Activated CD8-positive, alpha-beta memory T cell treated with anti-CD3 and anti-CD28 coated beads, Interleukin-2, amount 50 U/mL, for 24 hours (primary cell): ENCODE measurements around the gene MRPL23.

Source experiments
- DNase-seq: peaks from one replicate; pipeline ENCODE4 v3.0.0-alpha.2; 2020; ENCODE audit errors: extremely low read depth

The MRPL23 gene

DNA sequence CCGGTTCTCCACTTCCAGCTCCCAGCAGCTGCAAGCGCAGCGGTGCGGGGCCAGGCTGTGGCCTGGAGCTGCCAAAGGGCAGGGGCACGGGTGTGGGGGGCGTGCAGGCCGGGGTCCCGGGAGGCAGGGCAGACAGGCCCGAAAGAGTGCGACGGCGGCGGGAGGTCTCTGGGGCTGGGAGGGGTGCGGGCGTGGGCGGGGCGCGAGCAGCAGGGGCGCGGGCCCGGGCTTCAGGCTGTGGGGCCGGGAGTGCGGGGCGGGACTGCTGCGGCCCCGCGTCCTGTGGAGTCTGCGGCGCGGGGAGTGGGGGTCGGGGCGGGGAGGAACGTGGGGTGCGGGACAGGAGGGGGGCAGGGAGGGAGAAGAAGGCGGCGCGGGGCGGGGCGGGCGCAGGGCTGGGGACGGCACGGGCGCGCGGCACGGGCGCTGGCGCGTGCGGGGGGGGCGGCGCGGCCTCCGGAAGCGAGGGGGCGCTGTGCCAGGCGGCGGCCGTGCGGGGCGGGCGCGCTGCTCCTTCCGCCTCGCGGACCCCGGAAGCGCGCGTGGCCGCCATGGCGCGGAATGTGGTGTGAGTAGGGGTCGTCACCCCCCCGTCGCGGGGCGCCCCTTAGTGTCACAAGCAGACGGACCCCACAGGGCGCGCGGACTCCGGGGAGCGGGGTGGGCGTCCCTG, at the start of gene MRPL23:
TSS of gene MRPL23 (plus strand) at position 521 of the 673 bp plus-strand sequence. CDS start at position 552, 31 bp downstream.
- no peak for DNase-seq

DNA sequence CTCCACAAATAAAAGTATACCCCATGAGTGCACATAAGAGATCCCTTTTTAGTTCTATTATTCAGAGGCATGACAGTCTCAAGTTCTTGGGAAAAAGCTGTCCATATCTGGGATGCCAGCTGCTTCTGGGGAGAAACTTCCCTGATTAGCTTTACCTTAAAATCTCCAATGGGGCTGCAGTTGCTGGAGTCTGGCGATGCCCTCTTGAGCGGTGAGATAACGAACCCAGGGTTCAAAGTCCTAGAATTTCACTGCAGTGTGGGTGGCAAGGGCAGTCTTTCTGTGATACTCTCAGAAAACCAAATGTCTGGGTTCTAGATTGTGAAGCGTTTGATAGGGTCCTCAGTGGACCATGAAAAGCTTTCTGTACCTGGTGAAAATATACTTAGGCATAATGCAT, 48.0 kb upstream of the MRPL23 start:
- no peak for DNase-seq

DNA sequence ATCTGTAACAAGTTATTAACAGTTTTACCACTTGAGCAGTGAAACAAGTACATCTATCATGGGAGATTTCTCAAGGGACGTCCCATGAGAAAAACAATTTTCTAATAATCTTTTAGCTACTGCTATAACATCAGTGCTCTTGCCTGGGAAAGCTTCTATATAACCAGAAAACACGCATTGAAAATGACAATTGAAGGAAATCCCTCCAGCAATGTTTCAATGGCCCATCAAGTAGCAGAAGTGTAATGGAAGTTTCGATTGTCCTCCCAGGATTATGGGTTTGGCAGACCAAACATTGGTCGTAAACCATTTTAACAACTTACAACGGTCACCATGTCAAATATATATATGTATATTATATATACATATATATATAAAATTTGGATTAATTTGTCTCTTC, 47.4 kb upstream of the MRPL23 start:
- DNase-seq: no peak

DNA sequence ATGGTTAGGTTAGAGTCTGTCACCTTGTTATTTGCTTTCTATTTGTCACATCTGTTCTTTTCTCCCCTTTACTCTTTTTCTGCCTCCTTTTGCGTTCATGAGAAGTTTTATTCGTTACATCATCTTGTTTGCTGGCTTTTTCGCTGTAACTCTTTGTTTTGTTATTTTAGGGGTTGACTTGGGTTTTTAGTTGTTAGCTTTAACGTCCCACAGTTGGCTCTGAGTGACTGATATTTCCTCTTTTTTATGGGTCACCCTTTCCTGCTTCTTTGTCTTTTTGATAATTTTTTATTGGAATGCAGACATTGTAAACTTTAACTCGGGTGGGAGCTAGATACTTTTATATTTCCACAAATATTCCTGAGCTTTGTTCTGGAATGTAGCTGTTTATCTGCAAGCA, 41.0 kb upstream of the MRPL23 start:
- DNase-seq: no peak

DNA sequence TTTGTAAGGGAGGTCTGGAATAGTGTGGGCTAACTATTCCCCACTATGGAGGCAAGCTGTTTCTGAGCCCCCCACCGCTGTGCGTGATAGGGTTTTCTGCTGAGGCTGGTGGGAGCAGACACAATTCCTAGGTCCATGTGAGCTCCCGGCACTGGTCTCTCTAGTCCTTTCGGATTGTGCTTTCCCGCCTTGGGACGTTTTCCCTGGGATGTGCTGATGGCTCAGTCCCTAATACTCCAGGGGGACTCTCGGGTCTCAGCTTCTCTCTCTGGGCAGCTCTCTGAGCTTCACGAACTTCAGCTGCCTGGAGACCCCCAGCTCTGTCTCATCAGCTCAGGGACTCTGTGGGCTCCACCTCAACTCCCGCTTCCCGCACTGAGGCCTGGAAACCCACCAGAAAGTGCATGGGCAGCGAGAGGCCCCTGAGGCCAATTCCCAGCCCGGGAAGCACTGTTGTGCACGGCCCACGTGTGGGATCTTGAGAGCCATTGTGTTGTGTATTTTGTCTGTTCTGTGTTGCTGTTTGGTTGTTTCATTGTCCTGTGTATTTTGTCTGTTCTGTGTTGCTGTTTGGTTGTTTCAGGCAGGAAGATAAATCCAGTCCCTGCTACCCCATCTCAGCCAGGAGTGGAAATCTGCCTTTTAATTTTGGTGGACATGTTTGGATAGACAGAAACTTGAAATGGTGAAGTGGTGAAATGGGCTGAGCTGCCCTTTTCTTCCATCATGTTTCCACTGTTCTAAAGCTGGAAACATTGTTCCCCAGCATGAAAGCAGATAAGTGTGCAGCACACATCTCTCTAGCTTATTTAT, 40.3 kb upstream of the MRPL23 start:
- DNase-seq: no peak

DNA sequence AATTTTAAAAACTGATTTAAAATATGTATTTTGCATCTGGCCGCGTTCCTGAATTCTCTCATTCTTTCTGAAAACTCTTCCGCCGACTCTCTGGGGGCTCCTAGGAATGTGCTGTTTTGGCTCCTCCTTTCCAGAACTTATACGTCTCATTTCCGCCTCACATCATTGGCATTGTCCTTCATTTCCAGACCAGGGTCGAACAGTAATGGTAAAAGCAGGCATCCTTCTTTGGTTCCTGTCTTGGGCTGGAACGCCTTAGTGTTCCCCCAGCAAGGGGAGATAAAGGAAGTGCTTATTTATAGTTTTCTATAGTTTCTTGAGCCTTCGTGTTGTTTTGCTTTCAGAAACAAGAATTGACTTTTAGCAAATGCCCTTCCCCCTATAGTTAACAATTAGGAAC, 38.5 kb upstream of the MRPL23 start:
- DNase-seq: no peak

DNA sequence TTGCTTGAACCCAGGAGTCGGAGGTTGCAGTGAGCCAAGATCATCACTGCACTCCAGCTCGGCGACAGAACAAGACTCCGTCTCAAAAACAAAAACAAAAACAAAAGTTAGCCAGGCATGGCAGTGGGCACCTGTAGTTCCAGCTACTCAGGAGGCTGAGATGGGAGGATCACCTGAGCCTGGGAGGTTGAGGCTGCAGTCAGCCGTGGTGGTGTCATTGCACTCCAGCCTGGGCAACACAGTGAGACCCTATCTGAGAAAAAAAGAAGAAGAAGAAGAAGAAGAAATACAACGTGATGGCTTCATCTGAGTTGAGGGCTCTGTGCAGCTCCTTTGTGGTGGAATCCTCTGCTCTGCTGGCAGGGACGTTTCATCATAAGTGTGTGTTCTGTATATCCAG, 37.6 kb upstream of the MRPL23 start:
- no peak for DNase-seq

DNA sequence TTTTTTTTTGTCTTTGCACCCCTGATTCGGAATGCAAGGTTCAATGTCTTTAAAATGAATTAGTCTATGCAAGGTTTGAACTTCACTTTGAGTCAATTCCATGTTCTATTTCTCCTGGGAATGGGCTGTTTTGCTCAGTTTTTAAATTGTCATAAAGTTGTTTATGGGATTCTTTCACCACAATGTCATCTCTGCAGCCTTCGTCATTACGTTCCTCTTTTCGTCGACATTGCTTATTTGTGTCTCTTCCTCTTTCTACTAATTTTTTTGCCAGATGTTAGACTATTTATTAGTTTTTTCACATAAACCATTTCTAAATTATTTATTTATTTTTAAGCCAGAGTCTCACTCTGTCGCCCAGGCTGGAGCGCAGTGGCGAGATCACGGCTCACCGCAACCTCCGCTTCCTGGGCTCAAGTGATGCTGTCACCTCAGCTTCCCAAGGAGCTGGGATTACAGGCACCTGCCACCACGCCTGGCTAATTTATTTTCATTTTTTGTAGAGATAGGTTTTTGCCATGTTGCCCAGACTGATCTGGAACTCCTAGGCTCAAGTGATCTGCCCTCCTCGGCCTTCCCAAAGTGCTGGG, 34.7 kb upstream of the MRPL23 start:
- no peak for DNase-seq

DNA sequence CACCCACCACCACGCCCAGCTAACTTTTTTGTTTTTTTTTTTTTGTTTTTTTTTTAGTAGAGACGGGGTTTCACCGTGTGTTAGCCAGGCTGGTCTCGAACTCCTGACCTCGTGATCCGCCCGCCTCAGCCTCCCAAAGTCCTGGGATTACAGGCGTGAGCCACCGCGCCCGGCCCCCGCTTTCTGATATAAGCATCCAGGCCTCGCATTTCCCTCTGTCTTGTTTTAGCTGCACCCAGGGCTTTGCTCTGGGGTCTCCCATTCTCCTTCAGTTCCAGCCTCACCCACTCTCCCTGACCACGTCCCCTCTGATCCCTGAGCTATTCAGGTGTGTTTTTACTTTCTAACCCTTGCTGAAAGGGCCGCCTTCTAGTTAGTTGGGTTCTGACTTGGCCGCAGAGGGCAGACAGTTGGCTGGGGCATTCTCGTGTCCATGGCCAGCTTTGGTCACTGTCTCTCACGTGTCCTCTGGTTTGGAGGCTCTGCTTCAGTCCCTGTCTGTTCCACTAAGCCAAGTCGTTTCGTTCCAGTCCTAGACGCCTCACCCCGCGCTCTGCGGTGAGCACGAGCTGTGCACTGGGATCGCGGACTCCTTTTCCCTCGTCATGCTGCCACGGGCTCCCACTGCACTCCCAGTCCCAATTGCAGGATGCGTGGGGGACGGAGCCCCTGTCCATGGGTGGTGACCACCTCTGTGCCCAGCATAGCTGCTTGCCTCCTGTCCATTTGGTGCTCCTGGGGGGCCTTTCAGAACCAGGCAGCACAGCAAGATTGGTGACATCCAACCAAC, 33.7 kb upstream of the MRPL23 start:
- no peak for DNase-seq

DNA sequence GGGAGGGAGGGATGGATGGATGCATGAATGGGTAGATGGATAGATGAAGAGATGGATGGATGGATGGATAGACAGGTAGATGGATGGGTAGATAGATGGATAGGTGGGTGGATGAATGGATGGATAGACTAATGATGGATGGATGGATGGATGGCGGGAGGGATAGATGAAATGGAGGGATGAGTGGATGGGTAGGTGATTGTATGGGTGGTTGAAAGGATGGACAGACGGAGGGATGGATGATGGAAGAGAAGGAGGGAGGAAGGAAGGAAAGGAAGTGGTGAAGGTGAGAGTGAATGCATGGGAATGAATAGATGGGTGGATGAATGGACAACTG, 31.4 kb upstream of the MRPL23 start:
- no peak for DNase-seq

DNA sequence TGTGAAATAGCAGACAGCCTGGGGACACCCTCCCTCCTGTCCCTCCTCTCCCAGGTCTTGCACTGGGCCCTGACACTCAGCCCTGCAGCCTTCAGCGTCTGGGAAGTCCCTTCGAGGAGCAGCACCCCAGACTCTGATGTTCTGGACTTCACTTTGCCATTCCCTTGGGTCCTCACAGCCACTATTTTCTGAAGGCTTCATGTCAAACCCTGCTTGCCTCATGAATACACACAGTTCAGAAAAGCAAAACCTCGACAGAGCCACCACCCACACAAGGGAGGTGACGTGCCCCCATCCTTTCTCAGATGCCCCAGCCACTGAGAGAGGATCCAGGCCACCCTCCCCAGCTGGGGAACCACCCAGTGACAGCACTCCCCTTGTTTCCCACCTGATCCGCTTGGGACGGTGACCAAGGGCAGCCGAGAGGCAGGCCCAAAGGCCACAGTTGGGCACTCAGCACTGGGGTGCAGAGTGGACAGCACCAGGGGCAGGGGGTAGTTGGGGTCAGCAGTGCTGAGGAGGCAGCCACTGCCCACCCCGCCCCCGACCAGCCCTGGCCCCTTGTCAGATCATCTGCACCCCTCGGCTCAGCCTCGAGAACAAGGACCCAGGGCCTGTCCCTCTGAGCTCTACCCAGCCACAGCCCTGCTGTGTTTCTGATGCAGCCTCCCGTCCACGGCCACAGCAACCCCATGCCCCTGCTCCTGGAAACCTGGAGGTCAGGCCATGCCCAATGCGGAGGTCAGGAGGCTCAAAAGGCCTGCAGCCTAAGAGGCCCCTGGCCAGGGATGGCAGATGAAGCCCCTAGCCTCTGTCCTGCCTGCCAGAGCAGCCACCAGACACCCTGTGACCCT, 30.8 kb upstream of the MRPL23 start:
- DNase-seq: no peak

DNA sequence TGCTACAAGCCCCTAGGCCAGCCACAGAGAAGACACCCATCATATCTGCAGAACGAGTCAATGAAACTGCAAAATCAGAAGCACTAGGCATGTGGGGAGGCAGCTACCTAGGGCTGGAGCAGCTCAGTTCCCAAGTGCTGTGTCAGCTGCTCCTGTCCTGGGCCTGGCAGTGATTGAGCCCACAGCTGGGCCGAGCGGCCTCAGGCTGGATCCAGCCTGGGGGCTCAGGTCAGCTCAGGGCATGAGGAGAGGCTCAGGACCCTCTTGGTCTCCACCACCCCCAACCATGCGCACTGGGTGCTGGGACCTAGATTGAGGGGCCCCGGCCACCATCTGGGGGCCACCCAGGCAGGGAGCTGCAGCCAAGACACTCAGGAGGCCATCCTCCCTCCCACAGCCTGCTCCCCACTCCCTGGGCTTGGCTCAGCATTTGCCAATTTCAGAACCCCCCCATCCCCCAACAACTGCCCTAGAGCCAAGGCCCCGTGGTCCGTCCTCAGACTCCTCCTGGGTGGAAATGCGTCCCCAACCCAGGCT, 30.1 kb upstream of the MRPL23 start:
- no peak for DNase-seq

DNA sequence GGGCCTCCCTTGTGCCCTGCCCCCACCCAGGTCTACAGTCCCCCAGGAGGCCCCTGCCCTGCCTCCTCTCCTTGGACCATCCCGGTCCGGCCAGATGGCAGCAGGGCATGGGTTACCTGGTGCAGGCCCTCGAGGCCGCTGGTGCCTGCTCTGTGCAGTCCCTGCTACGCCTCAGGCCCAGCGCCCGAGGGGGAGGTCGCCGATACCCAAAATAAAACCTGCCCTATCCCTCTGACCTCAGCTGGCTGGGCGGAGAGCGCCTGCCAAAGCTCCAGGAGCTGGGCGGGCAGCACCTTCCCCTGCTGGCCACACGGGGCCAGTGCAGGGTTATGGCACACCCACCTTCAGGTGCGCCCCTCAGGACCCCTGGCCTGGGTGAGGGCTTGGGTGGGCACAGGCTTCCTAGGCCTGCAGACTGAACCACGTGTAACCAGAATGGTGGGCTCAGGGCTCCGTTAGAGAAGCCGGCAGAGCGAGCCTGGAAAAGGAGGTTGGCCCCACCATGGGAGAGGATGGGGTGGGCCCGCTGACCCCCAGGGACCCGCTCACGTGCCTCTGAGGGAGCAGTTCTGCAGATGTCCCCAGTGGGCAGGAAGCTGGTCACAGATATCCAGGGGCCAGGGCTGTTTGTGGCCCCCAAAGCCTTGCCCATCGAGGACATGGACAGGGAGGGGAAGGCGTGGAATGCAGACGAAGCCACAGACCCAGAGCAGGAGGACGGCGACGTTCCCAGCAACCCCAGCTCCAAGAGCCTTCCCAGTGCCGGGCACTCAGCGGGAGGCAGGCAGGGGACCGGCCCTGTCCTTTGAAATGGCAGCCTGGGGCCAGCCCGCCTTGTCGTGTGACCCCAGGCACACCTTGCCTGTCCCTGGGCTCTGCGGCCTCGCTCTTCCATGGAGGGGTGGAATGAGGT, 29.4 kb upstream of the MRPL23 start:
- DNase-seq: no peak

DNA sequence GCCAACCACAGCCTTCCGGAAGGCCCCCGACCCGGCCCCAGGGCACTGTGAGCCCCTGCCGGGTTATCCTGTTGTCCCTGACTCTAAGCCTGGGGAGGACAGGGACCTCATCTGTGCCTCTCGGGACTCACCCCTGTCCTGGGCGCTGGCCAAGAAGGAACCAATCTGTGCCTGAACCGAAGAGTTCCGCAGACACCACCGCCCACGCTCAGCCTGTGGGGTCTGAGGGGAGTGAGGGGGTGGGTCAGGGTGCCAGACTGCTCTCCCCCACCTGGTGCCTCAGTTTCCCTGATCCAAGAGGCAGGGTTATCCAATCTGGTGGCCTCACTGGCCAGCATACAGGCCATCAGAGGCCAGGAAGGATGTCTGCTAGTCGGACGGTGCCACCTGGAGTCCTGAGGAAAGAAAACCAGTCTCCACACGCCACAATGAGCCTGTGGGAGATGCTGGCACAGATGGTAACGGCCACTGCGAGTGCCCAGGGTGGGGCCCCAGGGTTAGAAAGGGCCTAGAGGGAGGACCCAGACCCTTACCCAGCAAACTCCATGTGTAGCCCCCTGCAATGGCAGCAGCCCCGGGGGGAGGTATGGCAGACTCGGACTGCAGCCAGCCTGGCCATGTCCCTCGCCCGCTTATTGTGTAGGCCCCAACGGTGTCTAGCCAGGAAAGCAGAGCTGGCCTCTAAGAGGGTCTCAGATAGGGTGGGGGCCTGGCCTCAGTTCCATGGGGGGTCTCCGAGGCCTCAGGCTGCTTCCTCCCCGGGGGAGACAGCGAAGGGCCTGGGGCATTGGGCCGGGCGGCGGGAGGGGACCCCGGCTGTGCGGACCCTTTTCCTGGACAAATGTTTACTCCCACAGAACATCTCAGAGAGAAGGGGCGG, 28.5 kb upstream of the MRPL23 start:
- no peak for DNase-seq

DNA sequence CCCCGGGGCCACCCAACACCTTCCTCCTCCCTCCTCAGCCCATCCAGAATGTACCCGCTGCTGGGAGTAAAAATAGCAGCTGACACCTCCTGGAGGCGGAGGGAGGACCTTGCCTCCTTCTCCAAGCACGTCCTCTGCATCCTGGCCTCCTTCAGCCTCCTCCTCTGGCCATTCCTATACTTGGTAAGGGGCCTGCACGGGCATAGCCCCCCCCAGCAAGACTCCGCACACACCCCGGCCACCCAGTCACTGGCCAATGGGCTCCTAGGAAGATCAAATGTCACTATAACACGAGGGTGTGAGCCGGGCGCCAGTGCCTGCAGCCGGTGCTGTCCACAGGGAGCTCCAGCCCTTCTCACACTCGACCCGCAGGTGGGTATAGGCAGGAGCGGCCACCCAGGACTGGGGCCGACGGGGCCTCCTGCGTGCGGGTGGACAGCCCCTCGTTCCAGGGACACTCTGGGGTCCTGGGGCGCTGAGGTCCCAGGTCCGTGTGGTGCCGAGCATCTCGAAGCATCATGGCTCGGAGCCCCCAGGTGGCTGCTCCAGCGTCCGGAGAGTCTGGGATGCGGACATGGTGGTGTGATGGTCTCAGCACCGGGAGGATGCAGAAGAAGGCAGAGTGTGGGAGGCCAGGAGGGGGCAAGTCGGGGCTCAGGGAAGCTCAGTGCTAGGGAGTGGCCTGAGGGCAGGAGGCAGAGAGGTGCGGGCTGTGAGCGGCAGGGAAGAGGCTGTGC, 27.6 kb upstream of the MRPL23 start, which contains the start of gene TNNT3:
TSS of gene TNNT3 (plus strand) at position 313 of the 737 bp plus-strand sequence. CDS start 3,172 bp downstream, outside the sequence.
- DNase-seq: no peak

DNA sequence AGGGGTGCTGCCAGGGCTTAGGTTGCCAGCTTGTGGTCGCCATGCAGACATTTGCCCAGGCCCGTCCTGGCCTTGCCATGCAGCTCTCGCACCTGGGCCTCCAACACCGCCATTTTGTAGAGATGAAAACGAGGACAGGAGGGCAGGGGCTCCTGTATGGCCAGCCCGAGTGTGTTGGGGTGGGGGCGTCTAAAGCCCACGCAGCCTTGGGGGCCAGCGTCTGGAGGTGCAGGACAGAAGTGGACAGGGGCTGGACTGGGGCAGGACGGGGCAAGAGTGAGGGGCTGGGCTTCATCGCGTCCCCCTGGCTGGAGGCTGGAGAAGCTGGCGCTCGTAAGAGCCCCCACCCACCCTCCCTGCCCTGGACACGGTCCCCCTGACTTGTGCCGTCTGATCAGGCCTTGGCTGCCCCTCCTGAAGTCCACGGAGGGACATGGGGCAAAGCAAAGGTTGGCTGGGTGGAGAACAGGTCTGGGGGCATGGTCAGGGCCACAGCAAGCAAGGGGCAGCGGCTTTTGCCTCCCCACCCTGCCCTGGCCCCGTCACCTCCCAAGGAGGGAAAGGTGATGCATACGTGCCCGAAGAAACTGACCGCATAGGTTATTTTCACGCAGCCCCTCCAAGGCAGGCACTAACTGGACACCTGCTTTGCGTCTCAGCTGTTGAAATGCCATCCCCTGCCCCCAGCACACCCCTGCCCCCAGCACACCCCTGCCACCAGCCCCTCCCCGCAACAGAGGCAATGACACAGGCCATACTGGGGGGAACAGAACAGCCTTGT, 26.8 kb upstream of the MRPL23 start:
- DNase-seq: no peak

DNA sequence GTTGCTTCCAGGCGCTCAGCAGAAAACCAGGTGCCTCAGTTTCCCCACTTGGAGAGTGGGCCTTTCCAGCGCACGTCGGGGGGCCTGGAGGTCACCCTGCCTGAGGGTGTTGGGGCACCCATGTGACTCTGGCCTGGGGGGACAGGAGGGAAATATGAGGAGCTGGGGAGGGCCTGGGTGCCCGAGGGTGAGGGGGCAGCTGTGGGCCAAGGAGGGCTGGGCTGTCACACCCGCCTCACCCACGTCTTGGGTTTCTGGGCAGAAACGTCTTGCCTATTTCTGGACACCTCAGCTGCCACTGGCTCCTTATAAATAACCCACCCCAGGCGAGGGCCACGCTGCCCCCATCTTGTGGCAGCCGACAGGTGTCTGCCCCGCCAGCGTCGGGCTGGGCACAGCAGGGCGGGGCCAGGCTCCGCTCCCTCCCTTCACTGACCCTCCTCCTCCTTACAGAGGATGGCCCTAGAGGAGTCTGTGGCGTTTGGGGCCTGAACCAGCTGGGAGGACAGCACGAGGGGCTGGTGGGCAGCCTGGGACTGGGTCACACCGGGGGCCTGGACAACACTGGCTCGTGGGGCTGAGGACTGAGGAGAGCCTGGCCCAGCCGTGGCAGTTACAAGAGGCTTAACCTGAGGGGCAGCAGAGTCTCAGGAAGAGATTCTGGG, 26.1 kb upstream of the MRPL23 start:
- no peak for DNase-seq
